Esophagus muscularis mucosa (tissue), 4 donors: ENCODE results near the gene CENPP.

ENCODE experiments used
- EP300 ChIP-seq: sonication (generic); formaldehyde crosslinking; IDR thresholded peaks from one replicate; pipeline ENCODE4 v1.6.1; 2017; ENCODE audit warnings: antibody characterized with exemption
- POLR2A ChIP-seq: fragments of 450-650 bp; IDR thresholded peaks from one replicate; pipeline ENCODE4 v1.6.1; 2017; ENCODE audit warnings: antibody characterized with exemption, moderate library complexity, mild to moderate bottlenecking, low read depth
- POLR2AphosphoS5 ChIP-seq, 2 donors: sonication (generic); formaldehyde crosslinking; IDR thresholded peaks; one replicate each; pipeline ENCODE4 v1.6.1; 2017; ENCODE audit warnings: antibody characterized with exemption in 2 of 2
- TF ChIP-seq, protein P1 (sequence below), 3 experiments: fragments of 200-600 bp in 2 of 3; fragments of 450-650 bp in 1 of 3; sonication (generic) in 2 of 3; IDR thresholded peaks; one replicate each; pipeline ENCODE4 v1.5.1; 2017 to 2019; ENCODE audit warnings: antibody characterized with exemption in 3 of 3, mild to moderate bottlenecking in 2 of 3, moderate library complexity in 1 of 3

DNA sequence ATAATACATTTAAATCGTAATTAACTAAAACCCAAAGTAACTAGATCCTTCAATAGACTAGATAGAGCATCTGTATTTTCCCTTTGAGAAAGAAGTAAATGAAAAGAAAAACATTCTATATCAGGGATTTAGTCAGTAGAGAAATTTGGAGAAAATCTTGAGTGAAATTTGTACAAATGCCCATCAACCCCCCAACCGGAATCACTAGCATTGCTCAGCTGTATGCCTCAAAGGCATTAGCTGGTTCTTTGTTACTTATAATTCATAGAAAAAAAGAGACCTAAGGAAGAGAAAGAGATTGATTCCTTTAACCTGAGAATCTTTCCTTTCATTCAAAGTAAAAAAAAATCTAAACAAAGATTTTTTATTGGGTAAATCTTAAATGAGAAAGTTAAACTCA is 97.9 kb downstream of the CENPP start:
- TF ChIP-seq, protein P1, sequence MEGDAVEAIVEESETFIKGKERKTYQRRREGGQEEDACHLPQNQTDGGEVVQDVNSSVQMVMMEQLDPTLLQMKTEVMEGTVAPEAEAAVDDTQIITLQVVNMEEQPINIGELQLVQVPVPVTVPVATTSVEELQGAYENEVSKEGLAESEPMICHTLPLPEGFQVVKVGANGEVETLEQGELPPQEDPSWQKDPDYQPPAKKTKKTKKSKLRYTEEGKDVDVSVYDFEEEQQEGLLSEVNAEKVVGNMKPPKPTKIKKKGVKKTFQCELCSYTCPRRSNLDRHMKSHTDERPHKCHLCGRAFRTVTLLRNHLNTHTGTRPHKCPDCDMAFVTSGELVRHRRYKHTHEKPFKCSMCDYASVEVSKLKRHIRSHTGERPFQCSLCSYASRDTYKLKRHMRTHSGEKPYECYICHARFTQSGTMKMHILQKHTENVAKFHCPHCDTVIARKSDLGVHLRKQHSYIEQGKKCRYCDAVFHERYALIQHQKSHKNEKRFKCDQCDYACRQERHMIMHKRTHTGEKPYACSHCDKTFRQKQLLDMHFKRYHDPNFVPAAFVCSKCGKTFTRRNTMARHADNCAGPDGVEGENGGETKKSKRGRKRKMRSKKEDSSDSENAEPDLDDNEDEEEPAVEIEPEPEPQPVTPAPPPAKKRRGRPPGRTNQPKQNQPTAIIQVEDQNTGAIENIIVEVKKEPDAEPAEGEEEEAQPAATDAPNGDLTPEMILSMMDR (IDR thresholded peaks at IDR 0.05), result no peak
- TF ChIP-seq POLR2A (no peak), POLR2AphosphoS5 (IDR thresholded peaks at IDR 0.05) (no peak), EP300 (no peak)
